ENCODE measurements around the gene ASCC2.
A peak's percentile ranks its signal among the peaks of the same experiment; 100 is the strongest.

Gene ASCC2

GRCh38 chr22:29815580-29815979, 22.5 kb downstream of the ASCC2 start:
- DNase-seq: no peak

GRCh38 chr22:29814003-29814402, 24.1 kb downstream of the ASCC2 start:
- no peak for DNase-seq

- DNase-seq: no peak
Observed at GRCh38 chr22:29813563-29813962, 24.5 kb downstream of the ASCC2 start.

GRCh38 chr22:29813126-29813525, 24.9 kb downstream of the ASCC2 start:
- no peak for DNase-seq

- DNase-seq: no peak
Observed at GRCh38 chr22:29811377-29811776, 26.7 kb downstream of the ASCC2 start.

- DNase-seq: no peak
Observed at GRCh38 chr22:29810216-29810615, 27.9 kb downstream of the ASCC2 start.

- no peak for DNase-seq
Observed at GRCh38 chr22:29806196-29806595, 31.9 kb downstream of the ASCC2 start.

GRCh38 chr22:29804985-29805384, 33.1 kb downstream of the ASCC2 start:
- DNase-seq: no peak

- no peak for DNase-seq
Observed at GRCh38 chr22:29803190-29803589, 34.9 kb downstream of the ASCC2 start.

GRCh38 chr22:29801796-29802195, 36.3 kb downstream of the ASCC2 start:
- no peak for DNase-seq

- DNase-seq: no peak
Observed at GRCh38 chr22:29801153-29801552, 36.9 kb downstream of the ASCC2 start.

GRCh38 chr22:29799217-29799680, 38.8 kb downstream of the ASCC2 start:
- DNase-seq: peak; percentile 90

GRCh38 chr22:29798801-29799200, 39.3 kb downstream of the ASCC2 start:
- DNase-seq: no peak

GRCh38 chr22:29798318-29798717, 39.8 kb downstream of the ASCC2 start:
- DNase-seq: peak; percentile 73

GRCh38 chr22:29797351-29797750, 40.7 kb downstream of the ASCC2 start:
- DNase-seq: peak; percentile 10

GRCh38 chr22:29795663-29796062, 42.4 kb downstream of the ASCC2 start:
- DNase-seq: no peak

- DNase-seq: no peak
Observed at GRCh38 chr22:29793396-29793795, 44.7 kb downstream of the ASCC2 start.

GRCh38 chr22:29790061-29790460, 48.0 kb downstream of the ASCC2 start:
- no peak for DNase-seq

- DNase-seq: no peak
Observed at GRCh38 chr22:29788339-29789279, 49.5 kb downstream of the ASCC2 start.

- DNase-seq: no peak
Observed at GRCh38 chr22:29787371-29787980, 50.6 kb downstream of the ASCC2 start.

GRCh38 chr22:29786031-29786430, 52.0 kb downstream of the ASCC2 start:
- no peak for DNase-seq

- no peak for DNase-seq
Observed at GRCh38 chr22:29784451-29785361, 53.4 kb downstream of the ASCC2 start.

Measured in GF-D8 (cell line).